Neural progenitor cell (in vitro differentiated cells): Measurements from ENCODE around the gene CENPB. TPM values are rescaled to one million over a fixed set of nuclear protein-coding genes. Genes with fewer than 3 reads are reported as not detected.

Experiments
- DNase-seq: peaks from one replicate; pipeline ENCODE4 v3.0.0-alpha.2; 2016; ENCODE audit warnings: low spot score
- H2AFZ ChIP-seq: fragments of 200-600 bp; sonication (generic); replicated peaks from 2 replicates; pipeline ENCODE4 v1.6.1; 2016; ENCODE audit warnings: antibody characterized with exemption
- H3F3A ChIP-seq: fragments of 200-600 bp; sonication (generic); 2 replicates; pipeline ENCODE4 v1.6.1; 2016; ENCODE audit warnings: antibody characterized with exemption, low read depth
- H3K27ac ChIP-seq: fragments of 200-600 bp; sonication (generic); 2 replicates; pipeline ENCODE4 v1.5.1; 2016; ENCODE audit warnings: mild to moderate bottlenecking
- H3K27me3 ChIP-seq: fragments of 200-600 bp; sonication (generic); 2 replicates; pipeline ENCODE4 v1.6.1; 2016; ENCODE audit warnings: mild to moderate bottlenecking, moderate library complexity
- H3K36me3 ChIP-seq: fragments of 200-600 bp; sonication (generic); 2 replicates; pipeline ENCODE4 v1.5.1; 2016
- H3K4me1 ChIP-seq: fragments of 200-600 bp; sonication (generic); 2 replicates; pipeline ENCODE4 v1.6.1; 2016; ENCODE audit warnings: mixed run types
- H3K4me2 ChIP-seq: fragments of 200-600 bp; sonication (generic); 2 replicates; pipeline ENCODE4 v1.6.1; 2016
- H3K4me3 ChIP-seq: fragments of 200-600 bp; sonication (generic); 2 replicates; pipeline ENCODE4 v1.5.1; 2016
- H3K79me2 ChIP-seq: fragments of 200-600 bp; sonication (generic); 2 replicates; pipeline ENCODE4 v1.6.1; 2016; ENCODE audit warnings: low read depth
- H3K9ac ChIP-seq: fragments of 200-600 bp; sonication (generic); 2 replicates; pipeline ENCODE4 v1.6.1; 2016
- H3K9me3 ChIP-seq: fragments of 200-600 bp; sonication (generic); 2 replicates; pipeline ENCODE4 v1.5.1; 2016; ENCODE audit warnings: low read depth
- H4K20me1 ChIP-seq: fragments of 200-600 bp; sonication (generic); 2 replicates; pipeline ENCODE4 v1.6.1; 2016; ENCODE audit warnings: low read depth
- H3K27ac Mint-ChIP-seq: 3 replicates; pipeline ENCODE4 v1.8.0; 2021; ENCODE audit warnings: mixed read lengths
- H3K27me3 Mint-ChIP-seq: 2 replicates; pipeline ENCODE4 v1.8.0; 2022; ENCODE audit warnings: low read depth, mild to moderate bottlenecking, inconsistent platforms, moderate library complexity, mixed read lengths; ENCODE audit not compliant: insufficient read depth
- H3K36me3 Mint-ChIP-seq: 3 replicates; pipeline ENCODE4 v1.8.0; 2021; ENCODE audit warnings: mixed read lengths
- H3K4me1 Mint-ChIP-seq: 3 replicates; pipeline ENCODE4 v1.8.0; 2021; ENCODE audit warnings: mixed read lengths
- H3K4me3 Mint-ChIP-seq: 3 replicates; pipeline ENCODE4 v1.8.0; 2021; ENCODE audit warnings: mild to moderate bottlenecking, moderate library complexity, mixed read lengths
- H3K9me3 Mint-ChIP-seq: 3 replicates; pipeline ENCODE4 v1.8.0; 2020; ENCODE audit warnings: mixed read lengths
- CTCF ChIP-seq: fragments of 200-600 bp; sonication (generic); IDR thresholded peaks from 2 replicates; pipeline ENCODE4 v1.5.1; 2017; ENCODE audit warnings: antibody characterized with exemption, mild to moderate bottlenecking
- EZH2 ChIP-seq: fragments of 200-600 bp; sonication (generic); IDR thresholded peaks from 2 replicates; pipeline ENCODE4 v1.6.1; 2017; ENCODE audit warnings: antibody characterized with exemption, mild to moderate bottlenecking, moderate library complexity
- EZH2phosphoT487 ChIP-seq: fragments of 200-600 bp; sonication (generic); IDR thresholded peaks from 2 replicates; pipeline ENCODE4 v1.6.1; 2017; ENCODE audit warnings: antibody characterized with exemption
- total RNA-seq: library from RNA; depleted of rRNA; stranded (reverse); fragments of >200 nt; gene quantifications from 2 replicates; pipeline ENCODE4 v1.2.3, GENCODE V29; 2015; ENCODE audit warnings: low replicate concordance

The CENPB gene
- total RNA-seq, 1 donor from 2014 or later: 5.0 TPM

GRCh38 chr20:3749689-3750531, 36.6 kb downstream of the CENPB start:
- Histone ChIP-seq H3K9me3 (no peaks in the 10 kb centered on the region), H3F3A (peaks cover 26% of the 10 kb centered on the region), H3K4me3 (peak overlapping the region; percentile 37), H3K4me1 (peaks cover 4% of the 10 kb centered on the region), H3K4me2 (peak overlapping the region; percentile 77), H3K9ac (no peak overlapping the region), H3K27ac (no peak overlapping the region), H2AFZ (peak overlapping the region; percentile 80), H3K79me2 (no peaks in the 10 kb centered on the region), H4K20me1 (peaks cover 25% of the 10 kb centered on the region), H3K36me3 (no peaks in the 10 kb centered on the region), H3K27me3 (peaks cover 81% of the 10 kb centered on the region)
- Mint-ChIP-seq H3K4me3 (no peak overlapping the region), H3K9me3 (peaks cover 6% of the 10 kb centered on the region), H3K27ac (no peak overlapping the region), H3K4me1 (peaks cover 13% of the 10 kb centered on the region), H3K27me3 (peaks cover 45% of the 10 kb centered on the region), H3K36me3 (peaks cover 9% of the 10 kb centered on the region)
- TF ChIP-seq EZH2phosphoT487 (peak; percentile 59), CTCF (peak; percentile 90), EZH2 (no peak)
- DNase-seq: peak; percentile 85

DNA sequence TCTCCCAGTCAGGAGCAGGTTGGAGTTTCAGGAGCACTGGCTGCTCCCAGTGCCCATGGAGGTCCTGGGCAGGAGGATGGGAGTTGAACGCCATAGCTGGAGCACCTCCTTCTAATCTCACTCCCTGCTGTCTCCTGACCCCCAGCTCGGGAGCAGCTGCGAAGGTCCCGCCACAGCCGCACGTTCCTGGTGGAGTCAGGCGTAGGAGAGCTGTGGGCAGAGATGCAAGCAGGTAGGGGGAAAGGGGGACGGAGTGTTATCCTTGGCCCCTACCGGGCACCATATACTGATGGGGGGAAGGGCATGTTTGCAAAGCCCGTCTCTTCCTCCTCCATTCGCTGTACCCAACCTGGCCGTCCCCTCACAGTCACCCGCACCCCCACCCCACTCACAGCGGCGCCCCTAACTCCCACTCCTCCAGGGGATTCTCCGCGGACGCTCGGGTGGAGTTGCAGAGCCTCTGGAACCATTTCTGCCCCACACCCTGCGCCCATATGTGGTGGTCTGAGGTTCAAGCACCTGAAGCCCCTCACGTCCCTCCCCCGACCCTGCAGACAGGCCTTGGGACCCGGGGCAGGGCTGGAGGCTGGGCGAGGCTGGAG, 37.4 kb downstream of the CENPB start:
- peaks cover 88% of the 10 kb centered on the region for H3K27me3 ChIP-seq
- DNase-seq: no peak
- Mint-ChIP-seq H3K4me3 (no peak overlapping the region), H3K4me1 (peaks cover 13% of the 10 kb centered on the region), H3K36me3 (peaks cover 7% of the 10 kb centered on the region), H3K9me3 (peaks cover 11% of the 10 kb centered on the region), H3K27ac (no peak overlapping the region), H3K27me3 (peaks cover 47% of the 10 kb centered on the region)
- peaks cover 25% of the 10 kb centered on the region for H4K20me1 ChIP-seq
- no peak overlapping the region for H3K27ac ChIP-seq
- H3F3A ChIP-seq: peaks cover 26% of the 10 kb centered on the region
- H3K4me3 ChIP-seq: peak overlapping the region; percentile 37
- H3K4me1 ChIP-seq: peaks cover 4% of the 10 kb centered on the region
- peak overlapping the region; percentile 54 for H2AFZ ChIP-seq
- H3K9ac ChIP-seq: no peak overlapping the region
- H3K4me2 ChIP-seq: peak overlapping the region; percentile 77
- H3K9me3 ChIP-seq: no peaks in the 10 kb centered on the region
- no peaks in the 10 kb centered on the region for H3K36me3 ChIP-seq
- no peak for TF ChIP-seq CTCF
- TF ChIP-seq EZH2phosphoT487: no peak
- TF ChIP-seq EZH2: no peak
- no peaks in the 10 kb centered on the region for H3K79me2 ChIP-seq

DNA sequence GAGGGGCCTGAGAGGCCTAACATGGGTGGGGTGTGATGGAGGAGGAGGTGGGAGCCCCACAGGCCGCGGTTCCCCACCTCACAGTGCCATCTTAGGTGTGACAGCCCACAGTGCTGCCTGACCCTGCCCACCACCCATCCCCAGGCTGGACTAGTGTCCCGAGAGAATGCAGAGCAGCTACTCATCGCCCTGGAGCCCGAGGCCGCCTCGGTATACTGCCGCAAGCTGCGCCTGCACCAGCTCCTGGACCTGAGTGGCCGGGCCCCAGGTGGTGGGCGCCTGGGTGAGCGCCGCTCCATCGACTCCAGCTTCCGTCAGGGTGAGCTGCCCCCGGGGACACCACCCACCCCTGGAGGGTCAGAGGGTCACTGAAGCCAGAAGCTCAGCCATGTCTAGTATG, 38.5 kb downstream of the CENPB start:
- no peaks in the 10 kb centered on the region for H3K79me2 ChIP-seq
- no peak overlapping the region for H3K4me2 ChIP-seq
- peaks cover 26% of the 10 kb centered on the region for H3F3A ChIP-seq
- DNase-seq: no peak
- H3K9ac ChIP-seq: no peak overlapping the region
- no peak overlapping the region for H2AFZ ChIP-seq
- H3K36me3 ChIP-seq: no peaks in the 10 kb centered on the region
- Mint-ChIP-seq H3K4me1 (peaks cover 11% of the 10 kb centered on the region), H3K9me3 (peaks cover 13% of the 10 kb centered on the region), H3K27me3 (peaks cover 47% of the 10 kb centered on the region), H3K27ac (no peak overlapping the region), H3K4me3 (no peak overlapping the region), H3K36me3 (peaks cover 5% of the 10 kb centered on the region)
- no peak overlapping the region for H3K4me3 ChIP-seq
- H3K9me3 ChIP-seq: no peaks in the 10 kb centered on the region
- no peak overlapping the region for H3K27ac ChIP-seq
- H3K27me3 ChIP-seq: peaks cover 99% of the 10 kb centered on the region
- TF ChIP-seq EZH2phosphoT487 (no peak), CTCF (no peak), EZH2 (no peak)
- peaks cover 25% of the 10 kb centered on the region for H4K20me1 ChIP-seq
- peaks cover 4% of the 10 kb centered on the region for H3K4me1 ChIP-seq
